HG02588 (cell line): ENCODE results near the gene SART3.

Experiments
- ATAC-seq: cut with Tn5 transposase; IDR thresholded peaks from one replicate; pipeline ENCODE4 v1.9.1; 2021; ENCODE audit warnings: mild to moderate bottlenecking, moderate library complexity; ENCODE audit not compliant: unreplicated experiment

SART3 gene

GRCh38 chr12:108527166-108527496 is 33.8 kb downstream of the SART3 start:
- ATAC-seq: no peak

- ATAC-seq: no peak
Observed at GRCh38 chr12:108526482-108527165, 34.3 kb downstream of the SART3 start.

GRCh38 chr12:108525681-108526080 is 35.3 kb downstream of the SART3 start:
- no peak for ATAC-seq

- ATAC-seq: no peak
Observed at GRCh38 chr12:108523365-108523764, 37.6 kb downstream of the SART3 start.

GRCh38 chr12:108519558-108519957 is 41.4 kb downstream of the SART3 start:
- ATAC-seq: no peak

GRCh38 chr12:108518716-108519496 is 42.1 kb downstream of the SART3 start:
- no peak for ATAC-seq

- ATAC-seq: no peak
Observed at GRCh38 chr12:108518101-108518715, 42.8 kb downstream of the SART3 start.

- no peak for ATAC-seq
Observed at GRCh38 chr12:108517288-108518100, 43.5 kb downstream of the SART3 start.

GRCh38 chr12:108516511-108517275 is 44.3 kb downstream of the SART3 start:
- ATAC-seq: no peak

- ATAC-seq: no peak
Observed at GRCh38 chr12:108515916-108516315, 45.1 kb downstream of the SART3 start.

- ATAC-seq: peak; percentile 84
Observed at GRCh38 chr12:108514973-108515814, 45.8 kb downstream of the SART3 start, which contains the start of gene FICD. Gene FICD (plus strand): TSS chr12:108515277. CDS start chr12:108516973, 1,696 bp downstream.

GRCh38 chr12:108514468-108514972 is 46.5 kb downstream of the SART3 start:
- peak; percentile 5 for ATAC-seq

- ATAC-seq: no peak
Observed at GRCh38 chr12:108511633-108512540, 49.1 kb downstream of the SART3 start.

GRCh38 chr12:108510836-108511235 is 50.1 kb downstream of the SART3 start:
- no peak for ATAC-seq

GRCh38 chr12:108509806-108510205 is 51.2 kb downstream of the SART3 start:
- no peak for ATAC-seq

GRCh38 chr12:108507971-108508642 is 52.9 kb downstream of the SART3 start:
- ATAC-seq: no peak

GRCh38 chr12:108505129-108505528 is 55.8 kb downstream of the SART3 start:
- ATAC-seq: no peak

GRCh38 chr12:108502922-108503321 is 58.1 kb downstream of the SART3 start:
- ATAC-seq: no peak
